Kidney tubule cell (primary cell): Measurements from ENCODE around the gene ATP5MC2.
"Not testable (repeated sequence)": the region's sequence is repeated elsewhere in the genome, so short reads cannot be mapped to it uniquely, and the experiment has no call there.

ENCODE experiments used
- DNase-seq: peaks from one replicate; pipeline ENCODE4 v3.0.0-alpha.2; 2018; ENCODE audit warnings: low spot score

Gene ATP5MC2

DNA sequence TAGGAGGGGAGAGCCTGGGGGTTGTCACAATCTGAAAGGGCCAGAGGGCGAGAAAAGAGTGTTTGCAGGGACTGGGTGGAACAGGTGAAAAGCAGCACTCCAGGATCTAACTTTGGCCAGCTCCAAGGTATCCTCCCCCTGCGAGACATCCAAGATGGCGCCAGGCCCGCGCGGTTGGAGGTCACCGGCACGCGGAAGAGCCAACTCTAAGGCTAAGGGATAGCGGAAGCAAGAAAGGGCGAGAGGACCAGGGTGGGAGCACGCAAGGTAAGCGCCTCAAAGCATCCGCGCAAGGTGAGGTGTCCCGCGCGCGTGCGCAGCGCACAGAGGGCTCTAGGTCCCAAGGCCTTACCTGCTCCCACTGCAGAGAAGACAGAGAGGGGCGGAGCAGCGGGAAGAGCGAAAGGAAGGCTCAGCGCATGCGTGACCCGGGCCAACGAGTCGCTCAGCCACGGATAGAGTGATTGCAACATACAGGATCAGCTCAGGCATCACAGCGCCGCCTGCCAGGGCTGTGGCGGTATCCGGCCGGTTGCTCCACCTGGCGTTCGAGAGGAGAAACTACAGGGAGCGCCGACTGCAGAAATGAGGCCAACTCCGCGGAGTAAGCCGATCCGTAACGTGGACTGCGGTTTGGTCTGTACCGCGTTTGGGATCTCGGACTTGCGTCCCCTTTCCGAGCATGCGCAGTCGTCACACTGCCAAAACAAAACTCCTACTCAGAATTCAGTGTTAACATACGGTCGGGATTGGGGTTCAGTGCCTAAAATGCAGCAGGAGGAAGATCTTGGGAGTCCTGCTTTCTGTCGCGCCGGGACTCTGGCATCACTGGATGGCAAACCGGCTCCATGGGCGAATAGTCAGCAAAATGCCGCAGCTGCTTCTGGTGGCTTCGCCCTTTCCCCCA lies at the start of gene ATP5MC2:
TSS of gene ATP5MC2 (minus strand) at position 383 of the 907 bp plus-strand sequence. CDS start 3,469 bp downstream, outside the sequence.
- peak; percentile 99 for DNase-seq

DNA sequence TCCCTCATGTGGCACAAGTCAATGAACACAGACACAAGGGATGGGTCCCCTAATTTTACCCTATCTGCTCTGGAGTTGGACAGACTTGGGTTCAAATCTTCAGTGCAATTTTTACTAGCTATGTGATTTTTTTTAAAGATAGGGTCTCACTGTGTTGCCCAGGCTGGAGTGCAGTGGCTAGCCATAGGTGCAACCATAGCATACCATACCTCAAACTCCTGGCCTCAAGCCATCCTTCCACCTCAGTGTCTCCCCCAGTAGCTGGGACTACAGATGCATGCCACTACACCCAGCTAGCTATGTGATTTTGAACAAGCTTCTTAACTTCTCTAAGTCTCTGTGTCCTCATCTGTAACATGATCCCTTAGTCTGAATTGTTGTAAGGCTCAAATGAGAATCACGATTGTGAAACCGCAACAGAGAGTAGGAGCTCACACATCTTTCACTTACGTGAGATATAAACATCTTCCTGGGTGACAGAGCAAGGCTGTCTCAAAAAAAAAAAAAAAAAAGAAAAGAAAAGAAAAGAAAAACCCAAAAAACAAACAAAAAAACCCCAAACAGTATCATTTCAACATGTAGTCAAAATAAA lies 46.7 kb upstream of the ATP5MC2 start:
- no peak for DNase-seq

DNA sequence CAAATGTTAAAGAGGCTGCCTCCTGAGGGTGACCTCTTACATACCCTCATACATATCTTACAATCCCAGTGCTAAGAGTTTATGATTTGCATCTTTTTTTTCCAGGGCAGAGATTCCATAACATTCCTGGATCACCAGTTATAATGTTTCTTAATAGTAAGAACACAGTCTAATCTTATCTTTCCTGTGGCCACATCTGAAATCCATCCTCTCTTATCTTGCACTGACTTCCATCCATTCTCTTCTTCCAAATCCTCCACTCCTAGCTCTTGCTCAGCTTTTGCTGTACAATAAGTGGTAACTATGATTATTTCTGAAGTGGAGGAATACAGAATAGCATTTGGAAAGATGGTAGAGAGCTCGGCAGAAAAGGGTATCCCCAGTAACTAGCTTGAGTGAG lies 45.1 kb upstream of the ATP5MC2 start:
- DNase-seq: no peak

DNA sequence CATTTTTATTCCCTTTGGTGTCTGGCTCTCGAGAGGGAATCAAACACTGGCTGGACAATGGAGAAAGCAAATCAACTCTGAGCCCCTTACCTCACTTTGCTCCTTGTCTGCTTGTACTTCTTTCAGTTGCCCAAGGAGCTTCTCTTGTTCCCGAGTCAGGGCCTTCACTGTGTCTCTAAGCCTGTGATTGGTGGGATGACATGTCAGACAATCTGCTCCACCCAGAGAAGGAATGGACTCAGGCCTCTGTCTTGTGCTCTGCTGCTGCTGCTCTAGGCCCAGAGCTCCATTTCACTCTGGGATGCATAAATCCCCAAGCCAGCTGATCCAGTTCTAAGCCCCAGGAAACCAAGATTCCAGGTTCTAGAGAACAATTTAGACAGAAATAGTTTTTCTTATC lies 43.8 kb upstream of the ATP5MC2 start:
- DNase-seq: no peak

DNA sequence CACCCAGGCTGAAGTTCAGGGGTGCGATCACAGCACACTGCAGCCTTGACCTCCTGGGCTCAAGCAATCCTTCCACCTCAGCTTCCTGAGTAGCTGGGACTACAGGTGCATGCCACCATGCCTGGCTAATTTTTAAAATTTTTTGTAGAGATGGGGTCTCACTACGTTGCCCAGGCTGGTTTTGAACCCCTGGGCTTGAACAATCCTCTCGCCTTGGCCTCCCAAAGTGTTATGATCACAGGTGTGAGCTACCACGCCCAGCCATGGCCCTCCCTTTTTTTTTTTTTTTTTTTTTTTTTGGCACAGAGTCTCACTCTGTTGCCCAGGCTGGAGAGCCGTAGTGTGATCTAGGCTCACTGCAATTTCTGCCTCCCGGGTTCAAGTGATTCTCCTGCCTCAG lies 42.7 kb upstream of the ATP5MC2 start:
- not testable (repeated sequence) for DNase-seq

DNA sequence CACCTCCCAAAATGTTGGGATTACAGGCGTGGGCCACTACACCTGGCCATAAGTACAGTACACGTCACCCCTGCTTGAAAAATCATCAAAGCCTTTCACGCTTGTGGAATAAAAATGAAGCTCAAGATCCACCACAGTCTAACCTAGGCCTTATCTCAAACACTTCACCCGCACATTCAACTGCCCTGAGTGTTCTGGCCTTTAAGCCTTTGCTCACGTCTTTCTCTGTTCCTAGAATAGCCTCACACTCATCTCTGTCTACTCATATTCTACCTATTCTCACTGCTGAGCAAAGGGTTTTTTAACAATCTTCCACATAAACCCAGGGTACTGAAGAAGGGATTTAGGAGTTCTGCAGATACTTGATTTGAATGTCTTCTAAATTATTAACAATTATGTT lies 41.4 kb upstream of the ATP5MC2 start:
- DNase-seq: no peak

DNA sequence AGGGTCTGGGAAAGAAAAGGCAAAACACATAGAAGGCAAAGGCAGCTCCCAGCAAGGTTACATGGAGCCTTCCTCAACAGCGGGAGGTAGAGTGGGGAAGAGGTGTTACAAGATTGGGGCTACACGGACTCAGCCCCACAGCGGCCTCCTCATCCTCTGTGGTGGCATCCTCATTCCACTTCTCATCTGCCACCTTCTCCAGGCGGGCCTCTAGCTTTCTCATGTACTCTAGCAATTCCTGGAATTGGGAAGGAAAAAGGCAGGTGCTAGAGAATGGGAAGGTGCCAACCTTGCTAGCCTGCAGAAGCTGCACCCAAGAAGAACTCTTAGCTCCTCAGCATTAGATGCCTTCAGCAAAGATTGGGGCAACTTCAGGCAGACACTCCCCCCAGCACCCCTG lies 38.1 kb upstream of the ATP5MC2 start:
- DNase-seq: no peak

DNA sequence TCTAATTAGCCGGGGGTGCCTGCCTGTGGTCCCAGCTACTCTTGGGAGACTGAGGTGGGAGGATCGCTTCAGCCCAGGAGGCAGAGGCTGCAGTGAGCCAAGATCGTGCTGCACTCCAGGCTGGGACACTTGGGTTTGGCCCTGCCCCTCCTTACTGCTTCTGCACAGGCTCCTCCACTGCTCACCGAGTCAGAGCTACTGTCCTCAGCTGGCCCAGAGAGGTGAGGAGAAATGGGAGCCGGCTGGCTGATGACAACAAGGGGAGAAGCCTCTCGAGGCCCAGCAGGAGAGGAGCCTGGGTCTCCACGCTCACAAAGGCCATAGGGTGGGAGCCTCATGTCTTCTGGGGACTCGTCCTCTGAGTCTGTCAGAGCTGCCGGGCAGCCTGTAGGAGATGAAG lies 37.6 kb upstream of the ATP5MC2 start:
- DNase-seq: no peak

DNA sequence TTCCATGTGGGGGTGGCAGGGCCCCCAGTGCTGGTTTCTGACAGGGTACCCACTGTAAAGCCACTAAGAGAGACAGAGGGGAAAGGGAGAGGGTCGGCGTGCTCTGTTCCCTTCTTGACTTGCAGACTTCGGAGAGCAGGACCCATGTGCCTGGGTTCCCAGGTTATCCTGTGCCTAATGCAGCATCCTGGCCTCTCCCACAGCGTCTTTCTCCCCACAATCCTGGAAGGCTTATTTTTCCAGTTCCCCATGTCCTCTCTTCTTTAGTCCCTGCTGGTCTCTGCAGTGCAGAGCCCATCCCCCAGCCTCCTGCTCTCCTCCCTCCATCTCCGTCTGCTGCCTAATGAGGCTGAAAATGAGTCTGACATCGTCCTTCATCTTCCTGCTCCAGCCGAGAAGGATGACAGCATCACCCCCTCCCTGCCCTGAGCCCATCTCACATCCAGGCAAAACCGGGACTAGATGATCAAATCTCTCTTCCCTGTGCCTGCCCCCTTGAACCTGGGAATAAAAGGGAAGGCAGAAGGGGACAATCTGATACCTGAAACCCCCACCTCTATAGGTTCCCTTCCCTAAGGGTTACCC lies 36.3 kb upstream of the ATP5MC2 start:
- DNase-seq: peak; percentile 49

DNA sequence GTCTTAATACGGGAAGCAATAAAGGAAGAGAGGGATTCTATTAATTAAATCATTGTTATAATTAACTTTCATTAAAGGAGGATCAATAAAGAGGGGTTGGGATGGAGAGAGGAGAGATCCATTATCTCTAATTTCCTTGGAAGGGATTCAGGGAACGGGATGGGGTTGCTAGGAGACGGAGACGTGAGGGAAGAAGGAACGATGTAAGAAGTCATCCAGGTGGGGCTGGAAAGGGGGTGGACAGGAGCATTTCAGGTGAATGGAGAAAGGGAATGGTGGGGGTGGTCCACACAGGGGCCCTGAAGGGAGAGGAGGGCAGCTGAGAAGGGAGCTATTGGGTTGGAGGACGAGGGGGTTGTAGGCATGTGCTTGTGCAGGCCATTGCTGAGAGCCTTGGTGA lies 34.2 kb upstream of the ATP5MC2 start:
- DNase-seq: no peak

DNA sequence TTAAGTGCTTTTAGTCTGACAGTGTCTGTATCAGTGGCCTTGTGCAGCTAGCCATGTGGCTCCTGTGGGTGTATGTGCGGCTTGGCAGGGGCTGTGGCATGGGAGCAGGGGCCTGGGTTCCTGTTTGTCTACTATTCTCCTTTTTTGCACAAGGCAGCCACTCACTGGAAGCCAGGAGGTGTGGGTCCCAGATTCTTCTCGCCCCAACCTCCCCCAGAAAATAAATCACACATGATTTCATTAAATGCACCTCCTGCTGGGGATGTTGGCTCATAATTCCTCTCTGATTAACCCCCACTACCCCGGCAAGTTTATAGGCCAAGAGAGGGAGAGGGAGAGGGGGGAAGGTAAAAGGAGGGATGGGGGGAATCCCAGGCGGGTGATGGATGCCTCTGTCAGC lies 33.8 kb upstream of the ATP5MC2 start:
- no peak for DNase-seq

DNA sequence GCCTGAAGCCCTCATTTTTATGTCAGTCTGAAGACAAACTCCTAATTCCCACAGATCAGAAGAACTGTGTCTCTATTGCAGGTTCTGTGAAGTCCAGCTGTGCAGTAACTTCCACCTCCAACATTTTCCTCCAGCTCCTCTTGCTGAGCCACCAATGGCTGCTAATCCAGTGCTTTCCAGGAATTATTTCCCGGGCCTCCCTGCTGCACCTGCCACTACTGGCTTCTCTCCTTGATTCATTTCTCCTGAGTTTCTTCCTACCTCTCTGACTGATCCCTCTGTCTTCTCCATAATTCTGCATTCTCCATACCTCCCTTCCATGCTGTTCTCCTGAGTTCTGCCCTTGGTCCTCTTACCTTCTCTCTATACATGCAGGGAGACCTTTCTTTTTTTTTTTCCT lies 30.2 kb upstream of the ATP5MC2 start:
- DNase-seq: no peak

DNA sequence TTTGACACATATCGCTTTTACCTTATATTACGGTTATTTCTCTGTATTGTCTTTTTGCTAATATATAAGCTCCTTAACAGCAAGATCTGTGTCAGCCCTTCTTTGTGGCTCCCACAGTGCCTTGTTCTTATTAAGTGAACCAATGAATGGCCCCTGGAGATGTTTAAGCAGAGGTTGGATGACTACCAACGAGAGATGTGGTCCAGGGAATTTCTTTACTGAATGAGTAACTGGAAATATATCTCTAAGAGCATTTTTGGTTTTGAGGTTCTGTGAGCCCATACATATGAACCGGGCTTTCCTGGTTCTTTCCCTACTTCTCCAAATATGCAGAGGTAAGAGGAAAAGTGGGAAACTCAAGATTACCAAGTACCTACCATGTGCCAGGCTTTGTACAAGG lies 27.9 kb upstream of the ATP5MC2 start:
- DNase-seq: peak; percentile 52

DNA sequence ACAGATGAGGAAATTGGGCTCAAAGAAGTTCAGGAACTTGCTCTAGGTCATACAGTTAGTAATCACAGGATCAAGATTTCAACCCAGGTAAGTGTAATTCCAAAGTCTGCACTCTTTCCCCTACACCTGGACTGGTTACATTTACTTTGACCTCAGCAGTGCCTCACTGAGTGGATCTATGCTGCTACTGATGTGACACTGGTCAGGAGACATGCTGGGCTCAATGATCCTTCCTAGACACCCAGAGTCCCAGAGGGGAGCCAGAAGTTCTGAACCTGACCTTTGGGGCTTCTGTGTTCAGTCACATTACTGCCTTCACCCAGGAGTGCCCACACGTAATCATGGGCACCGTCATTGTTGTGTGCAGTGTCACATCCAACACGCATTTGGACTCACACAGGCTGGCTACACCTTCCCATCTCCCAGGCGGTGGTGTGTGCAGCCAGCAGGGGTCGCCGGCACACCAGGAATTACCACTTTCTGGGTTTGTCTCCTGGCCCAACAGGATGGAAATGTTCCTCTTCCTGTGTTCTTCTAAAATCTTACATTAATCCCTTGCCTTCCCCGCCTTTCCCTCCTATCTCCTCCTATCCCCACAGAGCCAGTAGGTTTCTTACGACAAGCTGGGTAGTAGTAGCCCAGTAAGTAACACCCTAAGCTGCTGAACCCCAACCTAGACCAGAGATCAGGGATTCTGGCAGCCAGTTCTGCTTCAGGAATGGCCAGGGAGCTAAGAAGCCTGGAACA lies 25.8 kb upstream of the ATP5MC2 start:
- peak; percentile 77 for DNase-seq

DNA sequence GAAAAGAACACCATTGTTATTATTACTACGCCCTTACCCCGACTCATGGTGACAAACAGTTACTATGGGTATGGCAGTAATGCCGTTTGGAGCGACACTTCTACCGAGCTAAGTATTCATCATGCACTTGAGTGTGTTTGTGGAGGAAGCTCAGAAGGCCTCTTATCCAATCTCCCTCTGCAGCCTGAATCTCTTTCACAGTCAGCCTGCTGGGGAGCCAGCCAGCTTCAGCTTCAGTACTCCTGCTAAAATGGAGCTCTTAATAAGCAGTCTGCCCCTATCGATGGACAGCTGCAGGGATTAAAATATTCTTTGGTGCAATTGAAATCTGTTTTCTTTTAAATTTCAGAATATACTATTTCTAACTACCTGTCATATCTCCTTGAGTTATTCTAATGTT lies 24.7 kb upstream of the ATP5MC2 start:
- no peak for DNase-seq

DNA sequence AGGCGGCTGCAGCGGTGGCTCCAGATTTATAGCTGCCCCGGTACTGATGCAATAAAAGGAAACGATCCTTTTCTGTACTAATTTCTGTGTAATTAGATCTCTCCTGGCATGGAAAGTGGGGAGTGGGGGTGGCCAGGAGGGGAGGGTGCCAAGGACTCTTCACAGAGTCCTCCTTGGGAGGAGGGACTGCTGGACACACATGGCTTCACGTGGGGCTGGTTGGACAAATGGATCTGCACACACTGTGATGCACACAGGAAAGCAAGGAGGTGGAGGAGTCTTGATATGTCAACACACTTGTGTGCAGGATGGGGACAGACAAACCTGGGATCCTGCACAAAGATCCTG lies 23.8 kb upstream of the ATP5MC2 start:
- no peak for DNase-seq

DNA sequence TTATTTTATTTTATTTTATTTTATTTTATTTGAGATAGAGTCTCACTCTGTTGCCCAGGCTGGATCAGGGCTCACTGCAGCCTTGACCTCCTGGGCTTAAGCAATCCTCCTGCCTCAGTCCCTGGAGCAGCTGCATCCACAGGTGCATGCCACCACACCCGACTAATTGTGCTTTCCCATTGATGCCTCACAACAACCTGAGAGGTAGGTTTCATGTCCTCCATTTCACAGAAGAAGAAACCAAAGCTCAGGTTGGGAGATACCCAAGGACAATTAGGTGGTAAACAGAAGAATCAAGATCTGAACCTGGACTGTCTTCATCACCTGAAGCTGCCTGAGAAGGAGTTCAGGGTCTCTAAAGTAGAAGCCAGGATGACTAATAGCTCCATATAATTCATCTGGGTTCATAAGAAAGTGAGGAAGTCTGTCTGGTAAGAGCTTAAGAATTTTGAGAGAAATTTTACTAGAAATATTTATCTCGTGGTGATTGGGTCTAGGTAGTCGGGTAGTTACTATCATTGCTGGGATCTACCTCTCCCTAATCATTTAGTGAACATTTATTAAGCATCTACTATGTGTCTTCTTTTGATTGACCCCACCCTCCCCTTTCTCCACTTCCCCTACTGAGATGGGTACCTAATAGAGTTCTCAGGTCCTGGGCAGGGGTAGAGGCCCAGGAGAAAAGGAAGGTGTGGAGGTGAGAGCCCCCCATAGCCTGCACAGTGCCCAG lies 23.2 kb upstream of the ATP5MC2 start:
- DNase-seq: no peak

DNA sequence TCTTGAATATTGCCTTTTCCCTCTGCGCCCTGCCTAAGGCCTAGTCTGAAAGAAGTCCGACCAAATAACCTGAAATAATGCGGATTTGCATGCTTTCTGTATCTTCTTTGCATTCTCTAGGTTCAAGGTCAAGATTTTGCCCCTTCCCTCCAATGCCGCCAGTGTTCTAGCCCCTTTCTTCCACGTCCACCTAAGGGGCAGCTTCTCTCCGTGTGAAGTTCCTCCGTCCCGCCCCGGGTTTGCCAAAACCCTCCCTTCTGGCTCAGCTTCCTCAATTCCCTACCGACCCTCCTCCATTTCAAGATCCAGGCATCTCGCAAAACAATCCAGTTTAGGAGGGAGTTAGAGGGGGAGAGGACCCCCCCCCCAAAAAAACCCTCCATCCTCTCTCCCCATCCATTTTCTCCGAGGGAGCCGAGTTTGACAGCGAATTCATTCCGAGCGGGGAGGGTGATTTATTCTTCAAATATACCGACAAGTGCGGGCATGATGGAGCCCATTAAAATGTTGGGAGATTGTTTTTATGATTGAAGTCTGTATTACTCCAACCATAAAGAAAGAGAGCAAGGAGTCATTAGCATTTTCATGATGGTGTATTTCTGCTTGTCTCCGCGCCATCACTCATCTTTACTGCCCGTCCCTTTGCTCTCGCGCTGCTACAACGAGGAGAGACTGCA lies 20.9 kb upstream of the ATP5MC2 start:
- DNase-seq: no peak

DNA sequence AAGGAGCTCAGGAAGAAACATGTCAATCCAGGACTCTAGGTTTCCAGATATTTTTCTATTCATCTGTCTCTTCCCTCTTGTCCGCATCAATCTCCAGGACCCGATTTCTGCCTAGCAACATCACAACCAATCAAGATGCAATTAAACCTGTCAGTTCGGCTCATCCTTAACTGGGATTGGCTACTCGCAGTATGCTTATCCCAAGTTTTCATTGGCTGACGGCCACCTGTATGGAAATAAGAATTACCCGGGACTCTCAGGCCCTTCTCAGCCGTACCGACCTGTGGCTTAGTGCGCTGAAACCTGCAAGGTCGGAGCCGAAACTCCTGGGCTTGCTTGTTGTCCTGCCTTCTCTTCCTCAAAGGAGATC lies 20.4 kb upstream of the ATP5MC2 start:
- DNase-seq: peak; percentile 95

DNA sequence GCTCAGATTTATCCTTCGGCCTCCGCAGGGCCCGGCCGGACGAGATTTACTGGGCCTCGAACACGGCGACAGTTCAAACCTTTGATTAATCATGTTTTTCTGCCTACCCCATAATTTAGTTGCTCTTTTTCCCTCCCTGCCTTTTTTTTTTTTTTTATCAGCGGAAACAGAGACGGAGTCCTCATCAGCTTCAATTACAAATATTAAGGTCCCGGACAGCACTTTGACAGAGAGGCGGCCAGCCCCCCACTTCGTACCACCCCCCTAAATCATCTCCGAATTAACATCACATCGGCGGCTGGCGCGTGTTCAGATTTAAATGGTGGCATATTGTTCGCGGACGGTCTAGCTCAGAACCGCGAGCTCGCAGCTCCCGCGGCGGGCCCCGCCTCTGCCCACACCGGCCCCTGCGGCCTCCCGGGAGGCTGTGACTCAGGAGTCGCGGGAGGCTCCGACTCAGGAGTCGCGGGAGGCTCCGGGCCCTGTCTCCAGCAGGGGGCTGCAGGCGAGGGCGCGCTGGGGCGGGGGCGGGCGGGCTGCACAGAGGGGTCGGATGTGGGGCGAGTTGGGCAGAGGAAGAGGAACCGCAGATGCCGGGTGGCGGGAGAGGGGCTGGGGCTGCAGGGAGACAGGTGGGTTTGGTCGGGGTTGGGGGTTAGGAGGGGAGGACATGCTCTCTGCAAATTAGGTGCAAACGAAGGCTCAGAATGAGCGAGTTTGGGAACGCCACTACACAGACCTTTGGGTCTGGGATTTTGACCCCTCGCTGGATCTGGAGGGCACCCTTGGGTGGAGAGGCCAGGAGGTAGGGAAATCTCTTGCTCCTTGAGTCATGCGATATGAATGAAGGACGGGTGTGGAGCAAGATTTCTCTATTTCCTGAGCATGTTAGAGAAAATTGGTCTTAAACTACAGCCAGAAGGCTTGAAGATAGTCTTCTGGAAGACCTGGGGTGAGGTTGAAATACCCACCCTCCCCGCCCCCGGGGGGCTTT lies 19.6 kb upstream of the ATP5MC2 start:
- DNase-seq: peak; percentile 75
